Adrenal gland (tissue), 12 donors: ENCODE data around the gene NDUFB3. TPM values are rescaled to one million over a fixed set of nuclear protein-coding genes. Genes with fewer than 3 reads are reported as not detected.

Experiments used
- DNase-seq, 7 donors: peaks; one replicate each; pipeline ENCODE4 v3.0.0-alpha.2; 2019 to 2020
- H3K27ac ChIP-seq, 5 donors: fragments of 200-600 bp; sonication (generic) in 4 of 5; 1 replicate in 3 of 5; 2 replicates in 2 of 5; pipeline versions ENCODE4 v1.5.1 to v1.8.0; 2016 to 2020; ENCODE audit warnings: mild to moderate bottlenecking in 1 of 5
- H3K27me3 ChIP-seq: fragments of 200-600 bp; 2 replicates; pipeline ENCODE4 v1.8.0; 2021
- H3K36me3 ChIP-seq, 2 donors: fragments of 200-600 bp; replicated peaks in 1 of 2; 1 replicate in 1 of 2; 2 replicates in 1 of 2; pipeline versions ENCODE4 v1.5.1 to v1.8.0; 2018 to 2022
- H3K4me1 ChIP-seq, 2 donors: fragments of 200-600 bp; replicated peaks in 1 of 2; 1 replicate in 1 of 2; 2 replicates in 1 of 2; pipeline versions ENCODE4 v1.5.1 to v1.8.0; 2018 to 2021
- H3K4me3 ChIP-seq, 4 donors: fragments of 200-600 bp; sonication (generic) in 3 of 4; one replicate each; pipeline ENCODE4 v1.5.1; 2016 to 2018
- H3K9me3 ChIP-seq, 3 donors: fragments of 200-600 bp; sonication (generic) in 1 of 3; replicated peaks in 1 of 3; 1 replicate in 2 of 3; 2 replicates in 1 of 3; pipeline versions ENCODE4 v1.5.1 to v1.8.0; 2016 to 2021
- POLR2A ChIP-seq, 2 donors: fragments of 450-650 bp; IDR thresholded peaks; one replicate each; pipeline ENCODE4 v1.6.1; 2017; ENCODE audit warnings: antibody characterized with exemption in 2 of 2, mild to moderate bottlenecking in 2 of 2, moderate library complexity in 1 of 2
- WGBS, 4 donors: extraction: QIAGEN DNeasy Blood & Tissue Kit in 2 of 4; methylation state at CpG; one replicate each; pipeline versions ENCODE4 v1.1.5 to v1.1.7; 2013 to 2017; 5-methylcytosine and 5-hydroxymethylcytosine counted together
- intact Hi-C, 2 donors: fragments of 100-400 bp; cut with DNase I; formaldehyde crosslinking; loops; one replicate each; pipeline versions ENCODE4 v1.14.1 to v1.15.0; 2022 to 2023
- polyA plus RNA-seq, 3 donors: library from polyadenylated mRNA; stranded (reverse); fragments of 200-250 nt in 2 of 3; fragments of 350-450 nt in 1 of 3; fragmentation: Illumina TruSeq in 1 of 3; extraction: RNeasy Lipid Tissue Mini Kit (QIAGEN cat#74804) in 1 of 3; gene quantifications; one replicate each; pipeline ENCODE4 v1.2.3, GENCODE V29; 2013 to 2014
- small RNA-seq, 2 donors: library from RNA; depleted of rRNA; stranded (forward); fragments of <200 nt; gene quantifications; one replicate each; pipeline ENCODE3, GENCODE V24; 2016
- total RNA-seq, 9 donors: library from RNA; depleted of rRNA in 4 of 9; stranded (reverse); fragments of >200 nt in 4 of 9; fragments of 120-200 nt in 1 of 9; fragmentation: NEBNext Ultra II Directional in 1 of 9; extraction: Animal tissue kit (Norgen Biotek cat#: 25700) in 1 of 9; gene quantifications; one replicate each; pipeline versions ENCODE4 v1.1.0 to v1.2.4, GENCODE V29; 2013 to 2023
- TF ChIP-seq, protein P1 (sequence below), 6 experiments: fragments of 450-650 bp in 4 of 6; fragments of 200-600 bp in 2 of 6; sonication (generic) in 1 of 6; IDR thresholded peaks; 1 replicate in 5 of 6; 2 replicates in 1 of 6; pipeline versions ENCODE4 v1.5.1 to v1.8.0; 2016 to 2021; ENCODE audit warnings: antibody characterized with exemption in 6 of 6, mild to moderate bottlenecking in 2 of 6, moderate library complexity in 1 of 6
- donor health status: healthy with polysubstance abuse.
- donor health status: Bipolar disorder and iron deficiency.
- donor health status: DM: yes; HTN: yes; CAD: no.
- donor health status: DM: no; HTN: no; CAD: no.
- donor health status: DM: no; HTN: no; CAD: no.
- donor health status: DM: yes; HTN: yes; CAD: no.

Gene NDUFB3
- total and polyA plus RNA-seq, 12 donors: 34.5 to 193 (median 98.1) TPM

DNA sequence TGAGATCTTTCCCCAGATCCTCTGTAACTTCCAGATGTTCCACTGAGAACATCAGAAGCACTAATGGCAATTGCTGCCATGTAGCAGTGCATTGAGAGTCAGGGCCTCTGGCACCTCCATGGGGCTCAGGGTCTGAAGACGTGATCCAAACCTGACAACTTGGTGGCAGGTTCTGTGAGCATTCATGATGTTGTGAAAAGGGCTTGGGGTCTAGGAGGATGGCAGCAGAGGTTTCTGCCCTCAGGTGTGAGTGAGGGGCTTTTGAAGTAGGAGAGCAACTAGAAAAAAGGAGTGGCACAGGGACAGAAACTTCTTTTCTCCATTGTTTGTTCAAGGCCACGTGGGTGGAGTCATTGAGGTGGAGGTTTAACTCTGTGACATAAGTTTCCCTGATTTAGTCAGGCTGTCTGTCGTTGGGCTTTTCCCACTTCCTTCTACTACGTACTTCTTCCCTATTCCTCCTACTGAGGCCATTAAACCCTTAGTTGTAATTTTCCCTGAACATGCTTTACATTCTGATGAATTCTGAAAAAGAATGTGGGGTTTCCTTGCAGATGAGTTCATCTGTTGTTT is 57.2 kb downstream of the NDUFB3 start:
- Histone ChIP-seq H3K4me1 (peaks cover 72 to 95% of the 10 kb centered on the region in 2 donors), H3K27me3 (no peaks in the 10 kb centered on the region), H3K4me3 (peak overlapping the region in 1 of 4 donors; percentile 8), H3K9me3 (no peaks in the 10 kb centered on the region), H3K27ac (peak overlapping the region; percentile 44 to 83 (median 72)), H3K36me3 (peaks cover 0 to 9% of the 10 kb centered on the region in 2 donors)
- WGBS, 4 donors: 32 to 39% (median 36%) methylated on average over 4 of the region's 4 CpGs
- intact Hi-C loops: no loop called here
- TF ChIP-seq, protein P1, sequence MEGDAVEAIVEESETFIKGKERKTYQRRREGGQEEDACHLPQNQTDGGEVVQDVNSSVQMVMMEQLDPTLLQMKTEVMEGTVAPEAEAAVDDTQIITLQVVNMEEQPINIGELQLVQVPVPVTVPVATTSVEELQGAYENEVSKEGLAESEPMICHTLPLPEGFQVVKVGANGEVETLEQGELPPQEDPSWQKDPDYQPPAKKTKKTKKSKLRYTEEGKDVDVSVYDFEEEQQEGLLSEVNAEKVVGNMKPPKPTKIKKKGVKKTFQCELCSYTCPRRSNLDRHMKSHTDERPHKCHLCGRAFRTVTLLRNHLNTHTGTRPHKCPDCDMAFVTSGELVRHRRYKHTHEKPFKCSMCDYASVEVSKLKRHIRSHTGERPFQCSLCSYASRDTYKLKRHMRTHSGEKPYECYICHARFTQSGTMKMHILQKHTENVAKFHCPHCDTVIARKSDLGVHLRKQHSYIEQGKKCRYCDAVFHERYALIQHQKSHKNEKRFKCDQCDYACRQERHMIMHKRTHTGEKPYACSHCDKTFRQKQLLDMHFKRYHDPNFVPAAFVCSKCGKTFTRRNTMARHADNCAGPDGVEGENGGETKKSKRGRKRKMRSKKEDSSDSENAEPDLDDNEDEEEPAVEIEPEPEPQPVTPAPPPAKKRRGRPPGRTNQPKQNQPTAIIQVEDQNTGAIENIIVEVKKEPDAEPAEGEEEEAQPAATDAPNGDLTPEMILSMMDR (IDR thresholded peaks at IDR 0.05): no peak
- TF ChIP-seq POLR2A (IDR thresholded peaks at IDR 0.05): no peak
- DNase-seq: peak in 2 of 7 donors; percentile 27 to 43

DNA sequence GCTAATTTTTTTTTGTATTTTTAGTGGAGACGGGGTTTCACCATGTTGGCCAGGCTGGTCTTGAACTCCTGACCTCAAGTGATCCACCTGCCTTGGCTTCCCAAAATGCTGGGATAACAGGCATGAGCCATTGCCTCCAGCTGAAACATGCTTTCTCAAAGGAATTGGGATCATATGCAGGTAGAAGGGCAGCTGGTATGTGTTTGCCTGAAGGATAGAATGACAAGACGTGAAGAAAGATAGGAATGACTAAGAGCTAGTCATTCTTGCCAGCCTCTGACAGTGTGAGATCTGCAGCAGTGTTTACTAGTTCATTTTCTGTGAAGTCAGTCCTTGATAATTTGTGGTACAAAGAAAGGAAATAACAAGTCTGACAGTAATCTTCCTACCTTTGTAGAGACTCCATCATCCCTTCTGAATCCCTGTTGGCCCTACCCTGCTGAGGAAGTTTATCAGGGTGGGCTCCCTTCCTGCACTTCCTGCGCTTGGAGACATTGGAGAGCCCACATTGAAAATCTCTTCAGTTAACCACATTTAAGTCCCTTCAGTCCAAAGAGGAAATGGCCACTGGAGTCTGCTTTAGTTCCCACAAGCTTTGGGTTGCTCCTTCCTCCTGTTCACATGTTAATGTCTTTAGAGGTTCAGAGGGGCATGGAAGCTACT is 58.9 kb downstream of the NDUFB3 start:
- peak in 2 of 7 donors; percentile 41 to 49 for DNase-seq
- Histone ChIP-seq H3K4me1 (peaks cover 72 to 90% of the 10 kb centered on the region in 2 donors), H3K27me3 (no peaks in the 10 kb centered on the region), H3K27ac (peak overlapping the region in 4 of 5 donors; percentile 68 to 83 (median 76)), H3K9me3 (no peaks in the 10 kb centered on the region), H3K36me3 (peaks cover 0 to 13% of the 10 kb centered on the region in 2 donors), H3K4me3 (peak overlapping the region in 1 of 4 donors; percentile 6)
- TF ChIP-seq, protein P1 (IDR thresholded peaks at IDR 0.05): no peak
- no peak for TF ChIP-seq POLR2A (IDR thresholded peaks at IDR 0.05)
- WGBS, 4 donors: 48 to 56% (median 53%) methylated on average over 3 of the region's 3 CpGs
- intact Hi-C loops: no loop called here

DNA sequence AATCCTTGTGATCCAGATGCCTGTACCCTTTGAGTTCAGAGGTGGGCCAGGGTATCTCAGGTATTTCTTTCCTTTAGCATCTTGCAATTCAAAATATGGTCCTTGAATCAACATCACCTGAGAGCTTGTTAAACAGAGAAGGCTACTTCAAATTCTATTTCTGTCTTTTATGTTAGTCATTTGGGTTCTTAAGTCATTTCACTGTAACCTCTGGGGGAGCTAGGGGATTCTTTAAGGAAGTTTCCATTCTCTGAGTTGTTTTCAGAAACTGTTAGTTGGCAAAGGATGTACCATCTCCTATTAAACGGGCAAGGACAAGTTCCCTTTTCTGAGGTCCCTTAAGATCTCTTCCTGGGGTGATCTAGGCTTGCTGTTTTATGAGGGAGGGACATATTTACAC is 60.7 kb downstream of the NDUFB3 start:
- 36 to 69% (median 54%) methylated on average over 1 of the region's 1 CpG for WGBS, 4 donors
- no peak overlapping the region for H3K4me3 ChIP-seq
- peak overlapping the region in 3 of 5 donors; percentile 36 to 83 (median 72) for H3K27ac ChIP-seq

More for the DNA sequence above, 60.7 kb downstream of the NDUFB3 start:
- Histone ChIP-seq H3K27me3 (no peaks in the 10 kb centered on the region), H3K9me3 (no peaks in the 10 kb centered on the region), H3K36me3 (peaks cover 0 to 32% of the 10 kb centered on the region in 2 donors), H3K4me1 (peaks cover 57 to 82% of the 10 kb centered on the region in 2 donors)
- intact Hi-C loops: no loop called here
- TF ChIP-seq, protein P1 (IDR thresholded peaks at IDR 0.05): no peak
- TF ChIP-seq POLR2A (IDR thresholded peaks at IDR 0.05): no peak
- DNase-seq: no peak

Small RNA genes within 50 kb of the gene (small RNA-seq; reads per million reads assigned to genes)
- gene RNU6-1206P: 0 reads per million in 2 donors

Other genes with a start within 250 kb of the NDUFB3 start
- 100 to 1,000 TPM in 3 of 9 donors, 10 to 100 TPM in 6; 34.4 to 151 (median 81.6) TPM for gene CLK1, start 207.3 kb upstream of the NDUFB3 start, total RNA-seq
- gene CLK1, start 207.3 kb upstream of the NDUFB3 start, polyA plus RNA-seq: 1,000 to 10,000 TPM in 1 of 3 donors, 100 to 1,000 TPM in 1, 10 to 100 TPM in 1; 77.2 to 2,325 (median 626) TPM
- gene PPIL3, start 182.9 kb upstream of the NDUFB3 start, total RNA-seq: 100 to 1,000 TPM in 1 of 9 donors, 10 to 100 TPM in 8; 13.2 to 186 (median 30.9) TPM
- gene PPIL3, start 182.9 kb upstream of the NDUFB3 start, polyA plus RNA-seq: 10 to 100 TPM; 32.3 to 53.3 (median 34.0) TPM
- gene NIF3L1, start 182.6 kb upstream of the NDUFB3 start, total RNA-seq: 10 to 100 TPM; 10.1 to 45.8 (median 24.8) TPM
- gene NIF3L1, start 182.6 kb upstream of the NDUFB3 start, polyA plus RNA-seq: 10 to 100 TPM; 15.8 to 60.1 (median 17.0) TPM
- gene ORC2, start 108.3 kb upstream of the NDUFB3 start, total RNA-seq: 10 to 100 TPM in 8 of 9 donors, 1 to 10 TPM in 1; 5.0 to 30.7 (median 19.6) TPM
- 10 to 100 TPM in 2 of 3 donors, 1 to 10 TPM in 1; 9.1 to 19.5 (median 12.5) TPM for gene ORC2, start 108.3 kb upstream of the NDUFB3 start, polyA plus RNA-seq
- 10 to 100 TPM in 6 of 9 donors, 1 to 10 TPM in 3; 5.8 to 36.6 (median 22.2) TPM for gene HYCC2, start 330 bp upstream of the NDUFB3 start, total RNA-seq
- 10 to 100 TPM in 1 of 3 donors, 1 to 10 TPM in 2; 3.9 to 11.7 (median 8.7) TPM for gene HYCC2, start 330 bp upstream of the NDUFB3 start, polyA plus RNA-seq
- 100 to 1,000 TPM in 5 of 9 donors, 10 to 100 TPM in 4; 62.8 to 267 (median 119) TPM for gene CFLAR, start 44.2 kb downstream of the NDUFB3 start, total RNA-seq
- 10 to 100 TPM; 47.1 to 90.7 (median 53.6) TPM for gene CFLAR, start 44.2 kb downstream of the NDUFB3 start, polyA plus RNA-seq
- 10 to 100 TPM in 1 of 9 donors, 1 to 10 TPM in 8; 3.3 to 12.8 (median 5.4) TPM for gene CASP10, start 111.1 kb downstream of the NDUFB3 start, total RNA-seq
- gene CASP10, start 111.1 kb downstream of the NDUFB3 start, polyA plus RNA-seq: 1 to 10 TPM; 2.5 to 4.7 (median 2.5) TPM
- 10 to 100 TPM in 8 of 9 donors, 1 to 10 TPM in 1; 9.1 to 55.8 (median 23.5) TPM for gene CASP8, start 188.5 kb downstream of the NDUFB3 start, total RNA-seq
- 10 to 100 TPM in 2 of 3 donors, 1 to 10 TPM in 1; 8.2 to 20.6 (median 11.4) TPM for gene CASP8, start 188.5 kb downstream of the NDUFB3 start, polyA plus RNA-seq